ENCODE results near the gene CHODL. TPM values are rescaled to one million over a fixed set of nuclear protein-coding genes. Genes with fewer than 3 reads are reported as not detected.

Gene CHODL
- total and polyA plus RNA-seq, 2 donors (not counting 3 experiments of a cell fraction or from before 2014, with no cell fraction given): not detected

DNA sequence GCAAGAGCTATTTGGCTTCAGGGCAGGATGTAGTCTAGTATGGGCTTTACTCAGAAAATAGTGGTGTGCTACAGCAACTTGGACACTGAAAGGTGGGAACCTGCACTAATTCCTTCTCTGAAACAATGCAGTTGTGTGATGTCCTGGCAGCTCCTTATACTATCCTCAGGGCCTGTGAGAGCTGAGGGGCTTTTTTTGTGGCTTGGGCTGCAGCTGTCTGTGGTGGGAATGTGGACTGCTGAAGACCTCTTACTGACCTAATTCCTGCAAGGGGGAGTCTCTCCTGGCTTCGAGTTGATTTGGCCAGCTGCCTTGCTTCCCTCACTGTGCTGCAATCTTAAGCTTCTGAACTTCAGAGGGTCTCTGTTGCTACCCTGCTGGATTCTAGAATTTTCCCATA lies 22.3 kb upstream of the CHODL start:
- no peak overlapping the region for H3K27ac ChIP-seq (ENCODE audit: insufficient read depth, low read depth, low read length)
- no peak overlapping the region for H3K4me3 ChIP-seq (replicated peaks in 1 of 3; ENCODE audit: insufficient read depth in 1 of 3, low read depth in 1 of 3, low read length in 3 of 3)
- POLR2A ChIA-PET: no interaction called here
- TF ChIP-seq EZH2 (IDR thresholded peaks at IDR 0.05; ENCODE audit: borderline replicate concordance, low read depth, low read length, severe bottlenecking) (no peak), GATA2 (IDR thresholded peaks at IDR 0.05; ENCODE audit: insufficient read depth, insufficient read length, low read depth, low read length) (no peak), JUN (IDR thresholded peaks at IDR 0.05; ENCODE audit: borderline replicate concordance, insufficient read depth, insufficient read length, low read depth) (no peak), POLR2A (IDR thresholded peaks at IDR 0.05; ENCODE audit: low read depth, low read length) (no peak), POLR2AphosphoS5 (IDR thresholded peaks at IDR 0.05; ENCODE audit: insufficient read depth, low read depth, low read length) (no peak), MYC (IDR thresholded peaks at IDR 0.05; ENCODE audit: low read depth, low read length) (no peak), FOS (IDR thresholded peaks at IDR 0.05; ENCODE audit: borderline replicate concordance, insufficient read depth, low read length) (no peak)
- TF ChIP-seq, protein P1, sequence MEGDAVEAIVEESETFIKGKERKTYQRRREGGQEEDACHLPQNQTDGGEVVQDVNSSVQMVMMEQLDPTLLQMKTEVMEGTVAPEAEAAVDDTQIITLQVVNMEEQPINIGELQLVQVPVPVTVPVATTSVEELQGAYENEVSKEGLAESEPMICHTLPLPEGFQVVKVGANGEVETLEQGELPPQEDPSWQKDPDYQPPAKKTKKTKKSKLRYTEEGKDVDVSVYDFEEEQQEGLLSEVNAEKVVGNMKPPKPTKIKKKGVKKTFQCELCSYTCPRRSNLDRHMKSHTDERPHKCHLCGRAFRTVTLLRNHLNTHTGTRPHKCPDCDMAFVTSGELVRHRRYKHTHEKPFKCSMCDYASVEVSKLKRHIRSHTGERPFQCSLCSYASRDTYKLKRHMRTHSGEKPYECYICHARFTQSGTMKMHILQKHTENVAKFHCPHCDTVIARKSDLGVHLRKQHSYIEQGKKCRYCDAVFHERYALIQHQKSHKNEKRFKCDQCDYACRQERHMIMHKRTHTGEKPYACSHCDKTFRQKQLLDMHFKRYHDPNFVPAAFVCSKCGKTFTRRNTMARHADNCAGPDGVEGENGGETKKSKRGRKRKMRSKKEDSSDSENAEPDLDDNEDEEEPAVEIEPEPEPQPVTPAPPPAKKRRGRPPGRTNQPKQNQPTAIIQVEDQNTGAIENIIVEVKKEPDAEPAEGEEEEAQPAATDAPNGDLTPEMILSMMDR (IDR thresholded peaks at IDR 0.05; ENCODE audit: extremely low read depth in 1 of 2, insufficient read depth in 1 of 2, low read depth in 1 of 2, low read length in 2 of 2): no peak
- TF ChIP-seq, protein P2, sequence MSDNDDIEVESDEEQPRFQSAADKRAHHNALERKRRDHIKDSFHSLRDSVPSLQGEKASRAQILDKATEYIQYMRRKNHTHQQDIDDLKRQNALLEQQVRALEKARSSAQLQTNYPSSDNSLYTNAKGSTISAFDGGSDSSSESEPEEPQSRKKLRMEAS (IDR thresholded peaks at IDR 0.05; ENCODE audit: insufficient read depth, insufficient read length): no peak
- H3K4me2 ChIP-seq (ENCODE audit: insufficient read depth, low read length): no peak overlapping the region
- no peaks in the 10 kb centered on the region for H3K27me3 ChIP-seq (ENCODE audit: control insufficient read depth in 2 of 2, insufficient read depth in 2 of 2, low read length in 2 of 2)
- CTCF ChIA-PET: no interaction called here
- H3K9me3 ChIP-seq (replicated peaks; ENCODE audit: control insufficient read depth, insufficient read depth, low read length): no peaks in the 10 kb centered on the region
- dilution Hi-C loops (cut with MboI; ENCODE audit: extremely low pct_ligation_motif_present, low sequenced_read_pairs) (no loop called here), intact Hi-C loops (cut with micrococcal nuclease) (no loop called here)
- FAIRE-seq (no peak), DNase-seq (ENCODE audit: low read depth, low spot score) (no peak)
- H3K79me2 ChIP-seq (ENCODE audit: control insufficient read depth, insufficient read depth, low read length): no peaks in the 10 kb centered on the region
- no peaks in the 10 kb centered on the region for H4K20me1 ChIP-seq (replicated peaks; ENCODE audit: control insufficient read depth, extremely low read depth, insufficient read depth, low read length)
- no peaks in the 10 kb centered on the region for H3K9me1 ChIP-seq (replicated peaks; ENCODE audit: control insufficient read depth, extremely low read depth, insufficient read depth, low read length)
- no peak overlapping the region for H3K9ac ChIP-seq (replicated peaks; ENCODE audit: extremely low read depth, insufficient read depth, low read length)
- no peak overlapping the region for H2AFZ ChIP-seq (ENCODE audit: low read depth, low read length)
- H3K36me3 ChIP-seq (ENCODE audit: control insufficient read depth in 2 of 2, extremely low read depth in 1 of 2, insufficient read depth in 2 of 2, low read length in 2 of 2): no peaks in the 10 kb centered on the region
- H3K4me1 ChIP-seq (ENCODE audit: control insufficient read depth, extremely low read depth, insufficient read depth, low read length): no peaks in the 10 kb centered on the region
- no TSS peak for BruUV-seq (replicated peaks)
